Tibial artery (tissue), 4 donors: ENCODE data around the gene MDM1.

Source experiments
- DNase-seq, 2 donors: peaks; one replicate each; pipeline ENCODE4 v3.0.0-alpha.2; 2019
- H3K27ac ChIP-seq, 2 donors: fragments of 200-600 bp; sonication (generic) in 1 of 2; 1 replicate in 1 of 2; 2 replicates in 1 of 2; pipeline ENCODE4 v1.5.1; 2018 to 2019; ENCODE audit warnings: mild to moderate bottlenecking in 1 of 2
- H3K27me3 ChIP-seq, 2 donors: fragments of 200-600 bp; sonication (generic) in 1 of 2; one replicate each; pipeline versions ENCODE4 v1.5.1 to v1.6.0; 2016 to 2019
- H3K36me3 ChIP-seq, 3 donors: fragments of 200-600 bp; sonication (generic) in 2 of 3; one replicate each; pipeline ENCODE4 v1.5.1; 2016 to 2019; ENCODE audit warnings: mild to moderate bottlenecking in 2 of 3
- H3K4me1 ChIP-seq, 4 donors: fragments of 200-600 bp; sonication (generic) in 2 of 4; 1 replicate in 3 of 4; 2 replicates in 1 of 4; pipeline ENCODE4 v1.5.1; 2016 to 2019
- H3K4me3 ChIP-seq, 2 donors: fragments of 200-600 bp; sonication (generic) in 1 of 2; 1 replicate in 1 of 2; 2 replicates in 1 of 2; pipeline ENCODE4 v1.5.1; 2018 to 2019; ENCODE audit warnings: mild to moderate bottlenecking in 2 of 2
- H3K9me3 ChIP-seq, 3 donors: fragments of 200-600 bp; sonication (generic) in 1 of 3; one replicate each; pipeline ENCODE4 v1.5.1; 2016 to 2019
- intact Hi-C: fragments of 100-400 bp; cut with DNase I; formaldehyde crosslinking; loops from one replicate; pipeline ENCODE4 v1.15.0; 2023; ENCODE audit warnings: low total_unique reads
- TF ChIP-seq, protein P1 (sequence below), 2 experiments: fragments of 200-600 bp in 1 of 2; fragments of 450-650 bp in 1 of 2; IDR thresholded peaks; one replicate each; pipeline ENCODE4 v1.5.1; 2017 to 2019; ENCODE audit warnings: antibody characterized with exemption in 2 of 2, mild to moderate bottlenecking in 1 of 2, moderate library complexity in 1 of 2

MDM1 gene

DNA sequence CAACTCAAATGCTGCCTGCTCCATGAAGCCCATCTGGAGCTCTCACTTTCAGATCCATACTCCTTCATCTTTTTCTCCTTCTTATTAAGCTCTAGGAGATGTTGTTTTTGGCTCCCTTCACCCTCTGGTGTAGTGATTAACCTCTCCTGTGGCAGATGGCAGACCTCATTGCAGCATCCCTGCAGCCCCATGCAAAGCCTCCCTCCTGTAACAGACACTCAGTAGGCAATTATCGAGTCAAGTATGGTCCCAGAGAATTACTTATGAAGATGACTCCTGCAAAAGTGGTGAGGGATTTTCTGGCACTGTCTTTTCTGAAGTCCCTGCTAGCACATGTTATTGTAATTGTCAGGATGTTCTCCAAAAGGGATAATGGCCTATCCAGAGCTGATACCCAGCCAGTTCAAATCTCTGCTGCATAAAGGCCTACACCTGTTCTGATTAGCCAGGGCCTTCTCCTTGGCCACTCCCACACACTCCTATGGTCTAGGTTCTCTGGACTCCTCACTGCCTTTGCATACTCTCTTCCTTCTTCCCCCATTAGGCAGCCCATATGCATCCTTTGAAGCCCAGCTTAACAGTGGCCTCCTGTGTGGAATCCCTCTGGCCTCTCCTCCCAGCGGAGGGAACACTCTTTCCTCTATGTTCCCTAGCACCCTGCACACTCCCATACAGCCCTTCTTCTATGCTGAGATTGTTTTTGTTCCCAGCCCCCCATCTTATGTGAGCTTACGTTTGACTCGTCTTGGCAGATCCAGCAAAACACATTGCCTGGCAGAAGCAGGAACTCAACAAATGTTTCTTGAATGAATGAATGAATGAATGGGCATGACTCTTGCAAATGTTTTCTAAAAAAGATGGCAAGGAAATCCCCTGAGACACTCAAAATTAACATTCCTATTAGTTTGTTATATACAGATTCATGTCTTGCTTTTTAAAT is 43.9 kb upstream of the MDM1 start:
- TF ChIP-seq, protein P1, sequence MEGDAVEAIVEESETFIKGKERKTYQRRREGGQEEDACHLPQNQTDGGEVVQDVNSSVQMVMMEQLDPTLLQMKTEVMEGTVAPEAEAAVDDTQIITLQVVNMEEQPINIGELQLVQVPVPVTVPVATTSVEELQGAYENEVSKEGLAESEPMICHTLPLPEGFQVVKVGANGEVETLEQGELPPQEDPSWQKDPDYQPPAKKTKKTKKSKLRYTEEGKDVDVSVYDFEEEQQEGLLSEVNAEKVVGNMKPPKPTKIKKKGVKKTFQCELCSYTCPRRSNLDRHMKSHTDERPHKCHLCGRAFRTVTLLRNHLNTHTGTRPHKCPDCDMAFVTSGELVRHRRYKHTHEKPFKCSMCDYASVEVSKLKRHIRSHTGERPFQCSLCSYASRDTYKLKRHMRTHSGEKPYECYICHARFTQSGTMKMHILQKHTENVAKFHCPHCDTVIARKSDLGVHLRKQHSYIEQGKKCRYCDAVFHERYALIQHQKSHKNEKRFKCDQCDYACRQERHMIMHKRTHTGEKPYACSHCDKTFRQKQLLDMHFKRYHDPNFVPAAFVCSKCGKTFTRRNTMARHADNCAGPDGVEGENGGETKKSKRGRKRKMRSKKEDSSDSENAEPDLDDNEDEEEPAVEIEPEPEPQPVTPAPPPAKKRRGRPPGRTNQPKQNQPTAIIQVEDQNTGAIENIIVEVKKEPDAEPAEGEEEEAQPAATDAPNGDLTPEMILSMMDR (IDR thresholded peaks at IDR 0.05) = no peak
- no peak for DNase-seq
- H3K27ac ChIP-seq = no peak overlapping the region

DNA sequence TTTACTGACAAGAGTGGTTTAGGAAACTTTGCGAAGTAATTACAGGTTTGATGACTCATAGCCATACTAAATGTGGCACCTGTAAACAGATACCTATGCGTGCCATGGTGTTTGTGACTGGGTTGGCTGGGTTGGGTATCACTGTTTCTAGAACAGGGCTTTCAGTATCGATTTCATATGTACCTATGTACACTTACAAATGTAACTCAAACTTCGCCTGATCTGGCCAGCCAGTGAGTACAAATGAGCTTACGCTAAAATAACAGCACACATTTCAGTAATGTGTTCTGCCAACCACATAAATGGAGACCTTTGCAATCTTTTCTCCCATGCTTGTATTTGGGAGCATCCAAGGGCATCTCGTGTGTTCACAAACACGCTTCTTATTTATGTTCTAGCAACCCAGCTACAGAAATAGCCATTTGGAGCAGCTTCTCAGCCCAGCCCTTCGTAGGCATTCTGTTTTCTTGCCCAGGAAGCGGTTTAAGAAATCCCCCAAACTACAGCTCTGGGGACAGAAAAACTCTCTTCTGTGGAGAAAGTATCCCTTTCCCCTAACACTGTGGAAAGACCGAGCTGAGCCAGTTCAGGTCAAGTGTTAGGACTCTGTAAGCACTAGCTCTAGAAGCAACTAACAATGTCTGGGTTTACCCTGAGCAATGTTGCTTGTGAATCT is 42.3 kb upstream of the MDM1 start:
- Histone ChIP-seq H3K9me3 (no peaks in the 10 kb centered on the region), H3K36me3 (no peaks in the 10 kb centered on the region), H3K4me1 (peaks cover 4 to 22% (median 11%) of the 10 kb centered on the region in 4 donors), H3K27me3 (no peaks in the 10 kb centered on the region), H3K27ac (peak overlapping the region; percentile 12 to 45), H3K4me3 (no peak overlapping the region)
- TF ChIP-seq, protein P1 (IDR thresholded peaks at IDR 0.05) = no peak
- no peak for DNase-seq
- intact Hi-C loops = no loop called here

More for the DNA sequence above, 43.9 kb upstream of the MDM1 start:
- Histone ChIP-seq H3K36me3 (no peaks in the 10 kb centered on the region), H3K27me3 (no peaks in the 10 kb centered on the region), H3K4me3 (no peak overlapping the region), H3K4me1 (peaks cover 4 to 27% (median 11%) of the 10 kb centered on the region in 4 donors), H3K9me3 (no peaks in the 10 kb centered on the region)
- intact Hi-C loops = no loop called here

DNA sequence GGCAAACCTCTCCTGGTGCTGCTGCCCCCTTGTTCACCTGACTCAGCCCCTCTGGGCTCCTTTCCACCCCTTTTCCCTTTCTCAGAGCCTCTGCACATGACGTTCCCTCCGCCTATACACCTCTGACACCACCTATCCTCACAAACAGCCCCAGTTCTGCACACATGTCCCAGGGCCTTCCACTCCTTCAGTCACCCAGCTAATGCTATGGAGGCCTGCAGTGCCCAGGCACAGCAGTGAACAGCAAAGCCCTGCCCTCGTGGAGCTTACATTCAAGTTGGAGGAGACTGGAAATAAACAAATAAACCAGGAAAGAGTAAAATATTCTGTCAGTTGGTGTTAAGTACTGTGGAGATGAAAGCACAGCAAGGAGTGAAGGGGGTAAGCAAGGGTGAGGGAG is 38.5 kb upstream of the MDM1 start:
- no peak overlapping the region for H3K4me3 ChIP-seq

DNA sequence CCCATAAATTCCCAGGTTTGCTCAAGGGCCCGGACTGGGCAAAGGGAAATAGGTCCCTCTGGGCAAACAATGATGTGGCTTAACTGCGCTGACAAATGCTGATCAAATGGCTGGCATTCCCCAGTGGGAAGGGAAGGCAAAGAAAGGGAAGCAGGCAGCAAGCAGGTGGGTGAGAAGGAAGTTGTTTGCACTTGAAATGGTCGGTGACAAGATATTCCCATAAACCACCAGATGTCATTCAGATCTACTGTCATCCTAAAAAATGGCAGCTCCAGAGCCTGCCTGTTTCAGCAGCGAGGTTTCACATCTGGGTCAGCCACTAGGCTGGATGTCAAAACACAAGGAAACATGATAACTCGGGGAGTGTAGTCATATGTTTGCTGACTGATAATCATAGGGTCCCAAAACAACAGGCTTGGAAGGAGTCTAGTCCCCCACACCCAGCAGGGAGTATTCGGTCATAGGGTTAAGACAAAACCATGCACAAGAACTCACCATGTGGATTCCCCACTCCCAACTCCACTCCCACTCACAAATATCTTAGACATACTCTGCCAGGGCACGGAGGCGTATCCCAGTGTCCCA is 37.9 kb upstream of the MDM1 start:
- no peak overlapping the region for H3K27ac ChIP-seq
- intact Hi-C loops = no loop called here
- no peak for DNase-seq

More for the DNA sequence above, 38.5 kb upstream of the MDM1 start:
- Histone ChIP-seq H3K36me3 (no peaks in the 10 kb centered on the region), H3K9me3 (no peaks in the 10 kb centered on the region), H3K4me1 (peaks cover 0 to 21% (median 8%) of the 10 kb centered on the region in 4 donors), H3K27me3 (no peaks in the 10 kb centered on the region), H3K27ac (no peak overlapping the region)
- DNase-seq = no peak
- intact Hi-C loops = no loop called here
- TF ChIP-seq, protein P1 (IDR thresholded peaks at IDR 0.05) = no peak

DNA sequence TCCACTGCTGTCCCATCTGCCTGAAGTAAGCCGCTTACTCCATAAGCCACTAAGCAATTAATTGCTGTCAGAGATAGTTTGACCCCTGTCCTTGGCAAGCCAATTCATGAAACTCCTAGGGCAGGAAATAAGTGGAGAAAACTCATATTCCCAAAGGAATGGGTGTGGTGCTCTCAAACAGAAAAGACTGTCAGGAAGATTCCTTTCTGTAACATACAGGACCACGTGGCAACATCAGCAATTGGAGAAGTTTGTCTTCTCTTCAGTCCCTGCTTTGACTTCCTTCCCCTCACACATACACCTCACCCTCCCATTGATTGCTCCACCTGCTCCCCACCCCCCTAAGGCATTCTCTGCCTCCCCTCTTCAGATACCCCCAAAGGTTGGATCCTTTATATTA is 36.2 kb upstream of the MDM1 start:
- TF ChIP-seq, protein P1 (IDR thresholded peaks at IDR 0.05) = no peak
- Histone ChIP-seq H3K27me3 (no peaks in the 10 kb centered on the region), H3K9me3 (no peaks in the 10 kb centered on the region), H3K36me3 (no peaks in the 10 kb centered on the region), H3K27ac (no peak overlapping the region), H3K4me3 (no peak overlapping the region), H3K4me1 (peaks cover 3 to 22% (median 13%) of the 10 kb centered on the region in 4 donors)
- no peak for DNase-seq
- intact Hi-C loops = loop anchor here (10.0 kb wide), 2 partner anchors 316 to 376 kb away; partner anchors contain the start of genes NUP107 and SLC35E3

More for the DNA sequence above, 37.9 kb upstream of the MDM1 start:
- Histone ChIP-seq H3K4me1 (peaks cover 0 to 24% (median 9%) of the 10 kb centered on the region in 4 donors), H3K9me3 (no peaks in the 10 kb centered on the region), H3K36me3 (no peaks in the 10 kb centered on the region), H3K27me3 (no peaks in the 10 kb centered on the region), H3K4me3 (no peak overlapping the region)
- TF ChIP-seq, protein P1 (IDR thresholded peaks at IDR 0.05) = no peak
